GOT3 (cell line): Measurements from ENCODE around the gene CCDC6.
"Not testable (repeated sequence)": the region's sequence is repeated elsewhere in the genome, so short reads cannot be mapped to it uniquely, and the experiment has no call there.

Source experiments
- DNase-seq: peaks from one replicate; lab custom pipeline; 2025; ENCODE audit warnings: mixed read lengths; lab: John Stamatoyannopoulos, UW

CCDC6 gene

DNA sequence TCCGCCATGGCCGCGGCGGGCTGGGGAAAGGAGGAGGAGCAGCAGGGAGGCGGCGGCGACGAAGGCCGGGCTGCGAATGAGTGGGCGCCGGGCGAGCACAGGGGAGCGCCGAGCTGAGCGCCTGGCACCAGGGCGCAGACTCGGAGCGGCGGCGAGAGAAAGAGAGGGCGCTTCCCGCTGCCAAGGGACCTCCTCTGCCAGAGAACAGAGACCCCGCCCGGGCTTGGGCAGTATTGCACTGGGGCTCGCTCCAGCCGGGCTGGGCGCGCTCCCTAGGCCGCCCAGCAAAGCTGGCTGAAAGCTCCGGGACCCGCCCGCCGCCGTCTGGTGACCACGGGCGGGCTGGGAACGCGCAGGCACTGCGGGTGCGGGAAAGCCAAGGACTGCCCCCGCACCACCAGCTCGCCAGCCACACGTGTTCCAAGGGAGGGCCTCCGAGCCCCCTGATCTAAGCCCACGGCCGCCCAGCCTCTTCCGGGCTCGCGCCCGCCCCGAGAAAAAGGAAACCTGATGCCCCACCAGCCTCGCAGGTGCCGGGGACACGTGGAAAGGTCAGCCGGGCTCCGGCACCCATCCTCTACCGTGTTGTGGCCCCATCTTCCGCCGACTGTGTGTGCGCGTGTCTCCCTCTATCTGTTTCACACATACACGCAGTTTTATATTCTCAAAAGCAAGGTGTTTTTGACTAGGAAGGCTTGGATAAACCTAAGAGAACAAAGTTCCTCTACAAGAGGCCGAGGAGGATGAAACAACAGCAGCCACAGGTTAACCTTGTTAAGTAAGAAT, at the start of gene CCDC6:
Gene CCDC6, minus strand, starts transcription at position 140 of the 786 bp plus-strand sequence. Its CDS starts 132 bp downstream, at position 8.
- peak; percentile 70 for DNase-seq

GRCh38 chr10:59954296-59954695, 47.9 kb upstream of the CCDC6 start:
- no peak for DNase-seq

DNA sequence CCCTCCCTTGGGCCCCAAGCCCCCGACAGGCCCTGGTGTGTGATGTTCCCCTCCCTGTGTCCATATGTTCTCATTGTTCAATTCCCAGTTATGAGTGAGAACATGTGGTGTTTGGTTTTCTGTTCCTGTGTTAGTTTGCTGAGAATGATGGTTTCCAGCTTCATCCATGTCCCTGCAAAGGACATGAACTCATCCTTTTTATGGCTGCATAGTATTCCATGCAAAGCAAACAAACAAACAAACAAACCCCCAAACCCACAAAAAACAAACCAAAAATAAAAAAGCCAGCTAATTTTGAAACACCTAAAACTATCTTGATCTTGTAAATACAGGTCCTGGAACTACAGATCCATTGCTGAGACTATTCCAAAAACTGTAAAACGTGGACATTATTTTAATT, 47.4 kb upstream of the CCDC6 start:
- DNase-seq, result not testable (repeated sequence)

DNA sequence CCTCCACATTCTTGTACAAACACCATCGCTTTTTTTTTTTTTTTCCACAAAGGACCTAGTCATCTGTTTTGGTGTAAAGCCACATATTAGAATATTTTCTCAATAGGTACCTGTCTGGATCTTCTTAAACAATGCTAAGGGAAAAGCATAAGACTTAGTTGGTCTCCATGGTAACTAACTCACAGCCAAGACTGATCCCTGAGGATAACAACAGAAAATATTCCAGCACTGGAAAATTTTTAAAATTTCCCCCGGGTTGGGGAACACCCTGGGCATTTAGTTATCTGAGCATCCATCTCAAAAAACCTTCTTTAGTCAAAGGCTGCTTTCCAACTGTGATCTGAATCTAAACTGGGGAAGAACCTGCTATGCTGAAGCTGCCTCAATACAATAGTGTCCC, 43.7 kb upstream of the CCDC6 start:
- DNase-seq, result no peak

DNA sequence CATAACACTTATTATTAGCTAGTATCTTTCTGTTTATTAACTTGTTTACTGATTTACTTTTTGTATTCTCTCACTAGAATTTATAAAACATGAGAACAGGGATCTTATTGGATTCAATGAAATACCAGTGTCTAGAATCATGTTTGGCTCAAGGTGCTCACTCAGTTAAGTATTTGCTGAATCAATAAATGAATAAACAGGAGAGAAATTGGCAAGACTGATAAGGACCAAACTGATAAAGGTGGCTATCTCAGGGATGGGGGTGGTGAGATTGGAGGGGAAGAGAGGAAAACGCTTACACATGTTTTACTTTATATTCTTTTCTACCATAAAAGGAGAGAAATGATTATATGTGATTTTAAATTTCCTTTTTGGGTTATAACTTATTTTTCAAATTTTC, 43.3 kb upstream of the CCDC6 start:
- DNase-seq, result no peak

DNA sequence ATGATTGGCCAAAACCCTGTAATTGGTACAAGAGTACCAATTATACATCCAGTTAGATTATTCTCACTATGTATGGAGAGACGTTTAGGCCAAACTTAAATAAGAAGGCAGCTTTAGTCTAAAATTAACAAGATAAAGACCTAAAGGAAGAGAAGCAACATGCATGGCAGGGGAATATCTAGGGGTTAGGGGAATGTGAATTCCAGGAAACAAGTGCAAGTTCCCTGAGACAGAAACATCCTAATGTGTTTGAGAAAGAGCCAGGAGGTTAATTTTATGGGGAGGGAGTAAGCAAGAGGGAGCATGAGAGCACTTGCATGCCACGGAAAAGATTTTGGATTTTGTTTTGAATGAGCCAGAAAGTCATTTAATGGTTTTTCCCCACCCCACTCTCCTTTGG, 39.6 kb upstream of the CCDC6 start:
- no peak for DNase-seq

GRCh38 chr10:59945590-59945989, 39.2 kb upstream of the CCDC6 start:
- no peak for DNase-seq

DNA sequence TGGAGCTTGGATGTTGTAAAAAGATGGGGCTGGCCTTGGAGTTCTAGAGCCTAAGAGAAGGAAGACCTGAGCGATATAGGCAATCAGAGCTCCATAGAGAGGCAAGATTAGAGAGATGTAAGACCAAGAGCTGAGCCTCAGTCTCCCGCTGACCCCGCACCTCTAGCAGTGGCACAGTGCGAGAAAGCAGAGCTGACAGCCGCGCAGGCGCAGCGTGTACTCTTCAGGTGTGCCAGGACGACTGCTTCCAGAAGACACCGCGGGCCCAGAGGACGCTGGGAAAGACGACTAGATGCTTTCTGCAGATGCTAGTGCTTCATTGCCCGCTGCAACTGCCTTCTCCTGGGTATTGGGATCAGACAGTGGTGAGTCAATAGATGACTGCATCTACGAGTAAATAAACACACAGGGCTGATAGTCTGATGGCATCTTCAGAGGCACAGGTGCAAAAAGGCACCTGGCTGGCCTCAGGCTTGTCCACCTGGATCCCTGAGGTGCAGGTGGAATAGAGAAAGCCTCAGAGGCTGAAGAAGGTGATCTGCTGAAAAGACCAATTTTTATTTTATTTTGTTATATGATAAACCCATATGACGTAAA, 38.1 kb upstream of the CCDC6 start:
- DNase-seq, result no peak

DNA sequence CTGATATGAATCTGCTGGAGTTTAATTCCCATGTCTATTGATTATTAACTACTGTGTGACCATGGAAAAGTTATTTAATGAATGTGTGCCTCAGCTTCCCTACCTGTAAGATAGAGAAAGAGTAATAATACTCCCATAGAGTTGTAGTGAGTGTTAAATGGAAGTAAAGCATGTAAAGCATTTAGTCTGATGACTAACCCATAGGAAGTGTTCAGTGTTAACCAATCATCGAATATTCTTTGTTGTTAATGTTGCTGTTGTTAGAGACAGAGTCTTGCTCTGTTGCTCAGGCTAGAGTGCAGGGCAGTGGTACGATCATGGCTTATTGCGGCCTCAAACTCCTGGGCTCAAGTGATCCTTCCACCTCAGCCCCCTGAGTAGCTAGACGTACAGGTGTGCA, 36.2 kb upstream of the CCDC6 start:
- DNase-seq, result no peak

DNA sequence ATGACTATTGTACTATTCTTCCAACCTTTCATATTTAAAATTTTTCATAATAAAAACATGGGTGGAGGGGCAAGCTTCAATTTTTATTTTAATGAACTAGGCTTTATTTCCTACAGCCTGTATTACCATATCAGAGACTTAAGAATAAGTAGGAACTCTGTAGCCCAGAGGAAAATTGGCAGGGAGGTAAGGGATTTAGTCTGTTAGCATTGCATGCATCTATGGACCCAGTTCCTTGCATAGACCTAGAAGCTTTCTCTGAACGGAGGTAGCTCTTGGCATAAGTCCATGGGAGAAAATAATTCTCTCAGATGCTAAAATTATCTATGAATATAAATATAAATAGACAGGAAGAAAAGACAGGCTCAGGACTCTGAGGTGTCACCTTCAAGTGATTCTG, 31.4 kb upstream of the CCDC6 start:
- DNase-seq, result no peak

- DNase-seq, result no peak
Observed at GRCh38 chr10:59934701-59935100, 28.3 kb upstream of the CCDC6 start.

GRCh38 chr10:59930788-59931521, 24.6 kb upstream of the CCDC6 start:
- not testable (repeated sequence) for DNase-seq

- no peak for DNase-seq
Observed at GRCh38 chr10:59926086-59926485, 19.7 kb upstream of the CCDC6 start.

DNA sequence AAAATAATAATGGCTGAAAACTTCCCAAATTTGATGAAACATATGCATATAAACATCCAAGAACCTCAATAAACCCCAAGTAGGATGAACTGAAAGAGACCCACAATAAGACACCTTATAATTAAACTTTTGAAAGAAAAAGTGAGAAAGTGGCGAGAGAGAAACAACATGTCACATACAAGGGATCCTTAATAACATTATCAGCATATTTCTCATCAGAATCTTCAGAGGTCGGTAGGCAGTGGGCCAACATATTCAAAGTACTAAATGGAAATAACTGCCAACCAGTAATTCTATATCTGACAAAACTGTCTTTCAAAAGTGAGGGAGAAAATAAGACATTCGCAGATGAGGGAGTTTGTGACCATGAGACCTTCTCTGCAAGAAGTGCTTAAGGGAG, 16.6 kb upstream of the CCDC6 start:
- no peak for DNase-seq

DNA sequence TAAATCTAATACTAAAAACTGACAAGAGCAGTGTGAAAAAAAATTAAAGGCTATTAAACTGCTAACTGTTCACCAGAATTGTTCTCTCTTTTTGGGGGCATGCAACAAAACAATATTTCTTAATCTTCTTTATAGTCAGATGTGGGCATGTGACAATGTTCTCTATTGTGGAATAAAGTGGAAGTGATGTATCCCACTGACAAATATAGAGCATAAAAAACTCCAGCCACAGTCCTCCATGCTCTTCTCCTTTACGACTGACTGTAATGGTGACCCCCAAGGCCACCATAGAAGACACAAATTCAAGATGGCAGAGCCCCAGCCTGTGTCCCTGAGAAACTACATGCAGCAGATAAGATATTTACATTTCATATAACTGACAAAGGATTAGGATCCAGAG, 11.6 kb upstream of the CCDC6 start:
- DNase-seq, result no peak

GRCh38 chr10:59913547-59914237, 7.3 kb upstream of the CCDC6 start:
- DNase-seq, result no peak

- no peak for DNase-seq
Observed at GRCh38 chr10:59910867-59911266, 4.5 kb upstream of the CCDC6 start.

- DNase-seq, result no peak
Observed at GRCh38 chr10:59909815-59910214, 3.5 kb upstream of the CCDC6 start.

- no peak for DNase-seq
Observed at GRCh38 chr10:59908808-59909143, 2.4 kb upstream of the CCDC6 start.

- DNase-seq, result no peak
Observed at GRCh38 chr10:59907918-59908807, 1.8 kb upstream of the CCDC6 start.

GRCh38 chr10:59907537-59907917, 1.2 kb upstream of the CCDC6 start:
- DNase-seq, result no peak
